ENCODE data around the gene ST7.

GRCh38 chr7:117019287-117019686 lies 66.0 kb downstream of the ST7 start:
- TF ChIP-seq CTCF (IDR thresholded peaks at IDR 0.05) (no peak), E2F5 (CRISPR knock-in tag; IDR thresholded peaks at IDR 0.05) (no peak)

Measured in WTC11 (cell line).